Measurements from ENCODE around the gene EIF3L. TPM values are rescaled to one million over a fixed set of nuclear protein-coding genes. Genes with fewer than 3 reads are reported as not detected.
A peak's percentile ranks its signal among the peaks of the same experiment; 100 is the strongest.

The EIF3L gene
- polyA plus RNA-seq, 1 of the 3 experiments (the other 2 are of a cell fraction): 478 TPM

DNA sequence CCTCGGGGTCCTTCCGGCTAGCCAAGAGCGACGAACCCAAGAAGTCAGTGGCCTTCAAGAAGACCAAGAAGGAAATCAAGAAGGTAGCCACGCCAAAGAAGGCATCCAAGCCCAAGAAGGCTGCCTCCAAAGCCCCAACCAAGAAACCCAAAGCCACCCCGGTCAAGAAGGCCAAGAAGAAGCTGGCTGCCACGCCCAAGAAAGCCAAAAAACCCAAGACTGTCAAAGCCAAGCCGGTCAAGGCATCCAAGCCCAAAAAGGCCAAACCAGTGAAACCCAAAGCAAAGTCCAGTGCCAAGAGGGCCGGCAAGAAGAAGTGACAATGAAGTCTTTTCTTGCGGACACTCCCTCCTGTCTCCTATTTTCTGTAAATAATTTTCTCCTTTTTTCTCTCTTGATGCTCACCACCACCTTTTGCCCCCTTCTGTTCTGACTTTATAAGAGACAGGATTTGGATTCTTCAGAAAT is 43.4 kb upstream of the EIF3L start:
- peaks cover 17% of the 10 kb centered on the region for H3F3A ChIP-seq (replicated peaks; ENCODE audit: insufficient read depth)
- peak overlapping the region; percentile 80 for H2AFZ ChIP-seq (ENCODE audit: low read depth)
- no peak for DNase-seq
- H3K4me1 ChIP-seq (ENCODE audit: control insufficient read depth in 1 of 2, insufficient read depth in 2 of 2, low read depth in 1 of 2, low read length in 1 of 2): peaks cover 0 to 35% of the 10 kb centered on the region in 2 experiments; a peak in 2 of 4 replicates
- no peaks in the 10 kb centered on the region for H3K27me3 ChIP-seq (ENCODE audit: insufficient read depth)
- H3K36me3 ChIP-seq (replicated peaks in 1 of 2; ENCODE audit: control insufficient read depth in 1 of 2, insufficient read depth in 2 of 2, low read length in 1 of 2): no peaks in the 10 kb centered on the region
- peaks cover 22% of the 10 kb centered on the region for H3K79me2 ChIP-seq (ENCODE audit: insufficient read depth)
- H3K9ac ChIP-seq: peak overlapping the region; percentile 65
- peak overlapping the region; percentile 98 for H3K4me2 ChIP-seq
- no peak for TF ChIP-seq GABPA (IDR thresholded peaks at IDR 0.05; ENCODE audit: low read depth)
- WGBS (ENCODE audit: low lambda C conversion rate): 72% methylated on average over 10 of the region's 10 CpGs
- ChIA-PET POLR2A (interaction anchor here (1.1 kb wide), 1 partner anchor 65 kb away, joined by 5 read pairs; no protein-coding TSS in a partner anchor), CTCF (interaction anchor here (1.5 to 1.8 kb wide), 2 partner anchors 11 to 38 kb away, joined by 5 to 6 read pairs; partner anchors contain the start of gene ANKRD54)
- H3K9me3 ChIP-seq: no peaks in the 10 kb centered on the region
- peak overlapping the region; percentile 61 to 86; a peak in 3 of 4 replicates for H3K27ac ChIP-seq (ENCODE audit: low read depth in 2 of 2, low read length in 1 of 2)
- H3K4me3 ChIP-seq (ENCODE audit: low read depth in 2 of 2, low read length in 1 of 2): peak overlapping the region; percentile 70
- H3K9me2 ChIP-seq: no peaks in the 10 kb centered on the region
- no peaks in the 10 kb centered on the region; the same call in 1 of the 2 replicates for H4K20me1 ChIP-seq (ENCODE audit: insufficient read depth)

GRCh38 chr22:37806409-37807333 is 42.5 kb upstream of the EIF3L start:
- peak overlapping the region; percentile 16 for H2AFZ ChIP-seq (ENCODE audit: low read depth)
- ChIA-PET CTCF (interaction anchor here (1.4 to 3.8 kb wide), 4 partner anchors 11 to 163 kb away, joined by 5 to 34 read pairs (median 8); partner anchors contain the start of gene ANKRD54), POLR2A (interaction anchor here (0.7 to 1.9 kb wide), 5 partner anchors 11 to 148 kb away, joined by 3 to 13 read pairs (median 5); partner anchors contain the start of genes ANKRD54, NOL12 and PDXP)
- H3K4me3 ChIP-seq (ENCODE audit: low read depth in 2 of 2, low read length in 1 of 2): peak overlapping the region; percentile 70
- no peaks in the 10 kb centered on the region for H3K36me3 ChIP-seq (replicated peaks in 1 of 2; ENCODE audit: control insufficient read depth in 1 of 2, insufficient read depth in 2 of 2, low read length in 1 of 2)
- peak overlapping the region; percentile 40 to 61 for H3K27ac ChIP-seq (ENCODE audit: low read depth in 2 of 2, low read length in 1 of 2)
- H3K4me1 ChIP-seq (ENCODE audit: control insufficient read depth in 1 of 2, insufficient read depth in 2 of 2, low read depth in 1 of 2, low read length in 1 of 2): peaks cover 0 to 35% of the 10 kb centered on the region in 2 experiments; a peak in 2 of 4 replicates
- no peaks in the 10 kb centered on the region for H3K9me3 ChIP-seq
- DNase-seq: peak; percentile 28
- peak overlapping the region; percentile 65; the same call in 1 of the 2 replicates for H3K9ac ChIP-seq
- 2% methylated on average over 19 of the region's 19 CpGs for WGBS (ENCODE audit: low lambda C conversion rate)
- 0 out of 2 replicates have a peak, but pooled peaks have one; percentile 7 for TF ChIP-seq REST (IDR thresholded peaks at IDR 0.05; ENCODE audit: low read depth, low read length)
- TF ChIP-seq FOXJ3 (CRISPR knock-in tag; IDR thresholded peaks at IDR 0.05): no peak
- H3K9me2 ChIP-seq: no peaks in the 10 kb centered on the region
- peak overlapping the region; percentile 98 for H3K4me2 ChIP-seq
- H3K27me3 ChIP-seq (ENCODE audit: insufficient read depth): no peaks in the 10 kb centered on the region
- H3K79me2 ChIP-seq (ENCODE audit: insufficient read depth): peaks cover 22% of the 10 kb centered on the region
- peaks cover 17% of the 10 kb centered on the region for H3F3A ChIP-seq (replicated peaks; ENCODE audit: insufficient read depth)
- H4K20me1 ChIP-seq (ENCODE audit: insufficient read depth): no peaks in the 10 kb centered on the region; the same call in 1 of the 2 replicates

Measured in SK-N-SH (cell line).